Tibial nerve (tissue), 4 donors: ENCODE data around the gene LMOD2. TPM values are rescaled to one million over a fixed set of nuclear protein-coding genes. Genes with fewer than 3 reads are reported as not detected.

ENCODE experiments used
- DNase-seq, 2 donors: peaks; one replicate each; pipeline ENCODE4 v3.0.0-alpha.2; 2019; ENCODE audit warnings: low spot score in 2 of 2
- H3K27ac ChIP-seq, 4 donors: fragments of 200-600 bp; sonication (generic) in 3 of 4; one replicate each; pipeline ENCODE4 v1.5.1; 2017 to 2019; ENCODE audit warnings: mild to moderate bottlenecking in 1 of 4
- H3K27me3 ChIP-seq, 2 donors: fragments of 200-600 bp; sonication (generic) in 1 of 2; one replicate each; pipeline versions ENCODE4 v1.5.1 to v1.6.0; 2017 to 2019
- H3K36me3 ChIP-seq, 3 donors: fragments of 200-600 bp; sonication (generic); one replicate each; pipeline ENCODE4 v1.5.1; 2018 to 2019
- H3K4me1 ChIP-seq, 4 donors: fragments of 200-600 bp; sonication (generic) in 3 of 4; one replicate each; pipeline ENCODE4 v1.5.1; 2017 to 2019
- H3K4me3 ChIP-seq, 4 donors: fragments of 200-600 bp; sonication (generic) in 3 of 4; one replicate each; pipeline ENCODE4 v1.5.1; 2017 to 2019; ENCODE audit warnings: mild to moderate bottlenecking in 1 of 4, moderate library complexity in 1 of 4
- H3K9me3 ChIP-seq, 4 donors: fragments of 200-600 bp; sonication (generic) in 3 of 4; one replicate each; pipeline ENCODE4 v1.5.1; 2017 to 2019
- CTCF ChIP-seq, 5 experiments: fragments of 200-600 bp in 3 of 5; fragments of 450-650 bp in 2 of 5; sonication (generic) in 3 of 5; IDR thresholded peaks; one replicate each; pipeline ENCODE4 v1.5.1; 2016 to 2019; ENCODE audit warnings: antibody characterized with exemption in 5 of 5, mild to moderate bottlenecking in 3 of 5, moderate library complexity in 2 of 5
- EP300 ChIP-seq, 2 donors: sonication (generic); formaldehyde crosslinking; IDR thresholded peaks; one replicate each; pipeline ENCODE4 v1.6.1; 2017; ENCODE audit warnings: antibody characterized with exemption in 2 of 2, mild to moderate bottlenecking in 1 of 2
- POLR2A ChIP-seq, 2 donors: fragments of 450-650 bp; IDR thresholded peaks; one replicate each; pipeline ENCODE4 v1.6.1; 2017; ENCODE audit warnings: antibody characterized with exemption in 2 of 2, mild to moderate bottlenecking in 2 of 2, moderate library complexity in 2 of 2
- WGBS, 2 donors: methylation state at CpG; one replicate each; pipeline ENCODE4 v1.1.5; 2018; 5-methylcytosine and 5-hydroxymethylcytosine counted together
- total RNA-seq, 4 donors: library from RNA; depleted of rRNA; stranded (reverse); fragments of >200 nt; gene quantifications; one replicate each; pipeline ENCODE4 v1.1.0, GENCODE V29; 2016

Gene LMOD2
- total RNA-seq: not detected

DNA sequence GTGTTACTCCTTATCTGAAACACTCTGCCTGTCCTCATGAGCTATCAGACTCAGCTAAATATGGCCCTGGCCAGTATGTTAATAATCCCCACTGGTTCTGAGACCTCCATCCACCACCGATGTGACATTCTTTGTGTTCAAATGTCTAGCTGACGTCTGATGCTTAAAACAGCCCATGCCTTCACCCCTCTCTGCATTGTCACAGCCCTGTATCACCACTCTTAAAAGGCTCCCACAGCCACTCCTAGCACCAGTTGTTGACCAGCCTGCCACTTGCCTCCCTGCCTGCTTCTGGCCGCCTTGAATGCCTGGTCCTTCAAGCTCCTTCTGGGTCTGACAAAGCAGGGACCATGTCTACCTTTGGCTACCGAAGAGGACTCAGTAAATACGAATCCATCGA lies at the start of gene LMOD2:
Gene LMOD2 (plus strand): TSS at position 253 of the 400 bp plus-strand sequence. CDS start 98 bp downstream, at position 351.
- no peaks in the 10 kb centered on the region for H3K9me3 ChIP-seq
- DNase-seq: no peak
- no peak within 1 kb of the TSS for H3K27ac ChIP-seq
- H3K4me3 ChIP-seq: no peak within 1 kb of the TSS
- H3K27me3 ChIP-seq: no peaks in the 10 kb centered on the region
- WGBS, 2 donors: 72 to 73% methylated on average over 6 of the region's 6 CpGs
- no peak for TF ChIP-seq POLR2A (IDR thresholded peaks at IDR 0.05)
- no peak for TF ChIP-seq CTCF (IDR thresholded peaks at IDR 0.05)
- no peak for TF ChIP-seq EP300 (IDR thresholded peaks at IDR 0.05)
- H3K4me1 ChIP-seq: no peaks in the 10 kb centered on the region
- no peaks in the 10 kb centered on the region for H3K36me3 ChIP-seq

DNA sequence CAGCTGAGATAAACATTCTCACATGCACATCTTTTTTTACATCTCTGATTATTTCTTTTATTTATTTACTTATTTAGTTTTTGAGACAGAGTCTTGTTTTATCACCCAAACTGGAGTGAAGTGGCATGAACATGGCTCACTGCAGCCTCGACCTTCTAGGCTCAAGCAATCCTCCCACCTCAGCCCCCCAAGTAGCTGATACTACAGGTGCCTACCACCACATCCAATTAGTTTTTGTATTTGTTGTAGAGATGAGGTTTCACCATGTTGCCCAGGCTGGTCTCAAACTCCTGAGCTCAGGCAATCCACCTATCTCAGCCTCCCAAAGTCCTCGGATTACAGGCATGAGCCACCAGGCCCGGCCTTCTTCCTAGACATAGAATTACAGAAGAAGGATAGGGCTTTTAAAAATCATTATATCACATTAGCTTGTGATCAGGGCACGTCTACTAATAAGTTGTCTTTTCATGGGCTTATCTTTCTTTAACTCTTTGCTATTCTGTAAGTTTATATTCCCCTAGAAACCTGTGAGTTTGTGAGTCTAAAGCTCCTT lies 48.2 kb upstream of the LMOD2 start:
- Histone ChIP-seq H3K36me3 (no peaks in the 10 kb centered on the region), H3K4me1 (no peaks in the 10 kb centered on the region), H3K27ac (no peak overlapping the region), H3K27me3 (no peaks in the 10 kb centered on the region), H3K9me3 (no peaks in the 10 kb centered on the region), H3K4me3 (no peak overlapping the region)
- no peak for DNase-seq
- no peak for TF ChIP-seq CTCF (IDR thresholded peaks at IDR 0.05)
- no peak for TF ChIP-seq EP300 (IDR thresholded peaks at IDR 0.05)
- no peak for TF ChIP-seq POLR2A (IDR thresholded peaks at IDR 0.05)
- 69 to 76% methylated on average over 4 of the region's 4 CpGs for WGBS, 2 donors

DNA sequence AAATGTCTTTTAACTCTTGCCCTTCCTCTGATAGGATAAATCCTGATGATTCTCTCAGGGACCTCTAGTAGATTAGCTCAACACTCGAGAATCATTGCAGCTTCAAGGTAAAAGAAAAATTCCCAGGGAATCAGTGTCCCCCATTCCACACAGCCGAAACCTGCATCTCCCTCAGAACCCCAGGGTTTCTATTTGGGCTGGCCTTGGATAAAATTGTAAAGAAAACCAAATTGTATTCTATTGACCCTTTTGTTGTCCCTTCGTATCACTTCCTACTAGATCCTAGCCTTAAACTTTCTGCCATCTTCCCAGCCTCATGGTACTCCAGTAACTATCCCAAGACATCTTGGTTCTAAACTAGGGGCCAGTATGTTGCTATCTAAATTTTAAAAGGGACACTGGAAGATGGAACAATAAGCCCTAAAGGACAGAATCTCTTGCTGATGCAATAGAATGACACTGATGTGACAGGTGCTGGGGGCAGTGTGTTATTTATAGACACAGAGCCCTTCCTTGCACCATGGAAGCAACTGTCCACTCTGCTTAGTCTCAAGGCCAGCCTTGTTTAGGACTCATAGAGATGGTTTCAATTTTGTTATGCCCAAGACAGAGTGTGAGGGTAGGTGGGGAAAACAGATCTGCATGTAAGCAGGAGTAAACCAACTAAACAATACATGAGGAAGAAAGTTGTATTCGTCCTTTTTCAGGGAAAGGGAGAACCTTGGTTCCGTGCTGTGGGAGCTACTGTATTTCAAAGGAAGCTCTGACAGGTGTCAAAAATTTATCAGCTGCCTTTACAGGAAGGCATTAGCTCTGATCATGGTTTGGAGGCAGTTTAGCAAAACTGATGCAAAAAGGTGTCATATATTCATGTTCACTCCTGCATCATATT lies 46.4 kb upstream of the LMOD2 start:
- Histone ChIP-seq H3K27me3 (no peaks in the 10 kb centered on the region), H3K36me3 (no peaks in the 10 kb centered on the region)

GRCh38 chr7:123609883-123610239 lies 45.8 kb upstream of the LMOD2 start:
- Histone ChIP-seq H3K4me3 (no peak overlapping the region), H3K27me3 (no peaks in the 10 kb centered on the region), H3K4me1 (no peaks in the 10 kb centered on the region), H3K36me3 (no peaks in the 10 kb centered on the region), H3K9me3 (no peaks in the 10 kb centered on the region), H3K27ac (no peak overlapping the region)
- no peak for DNase-seq
- TF ChIP-seq CTCF (IDR thresholded peaks at IDR 0.05) (no peak), POLR2A (IDR thresholded peaks at IDR 0.05) (no peak), EP300 (IDR thresholded peaks at IDR 0.05) (no peak)
- 73 to 76% methylated on average over 2 of the region's 2 CpGs for WGBS, 2 donors

More for the DNA sequence above, 46.4 kb upstream of the LMOD2 start:
- H3K27ac ChIP-seq: no peak overlapping the region
- no peaks in the 10 kb centered on the region for H3K9me3 ChIP-seq
- TF ChIP-seq EP300 (IDR thresholded peaks at IDR 0.05) (no peak), CTCF (IDR thresholded peaks at IDR 0.05) (no peak), POLR2A (IDR thresholded peaks at IDR 0.05) (no peak)
- no peak for DNase-seq
- H3K4me1 ChIP-seq: no peaks in the 10 kb centered on the region
- H3K4me3 ChIP-seq: no peak overlapping the region
- 83 to 87% methylated on average over 5 of the region's 5 CpGs for WGBS, 2 donors

DNA sequence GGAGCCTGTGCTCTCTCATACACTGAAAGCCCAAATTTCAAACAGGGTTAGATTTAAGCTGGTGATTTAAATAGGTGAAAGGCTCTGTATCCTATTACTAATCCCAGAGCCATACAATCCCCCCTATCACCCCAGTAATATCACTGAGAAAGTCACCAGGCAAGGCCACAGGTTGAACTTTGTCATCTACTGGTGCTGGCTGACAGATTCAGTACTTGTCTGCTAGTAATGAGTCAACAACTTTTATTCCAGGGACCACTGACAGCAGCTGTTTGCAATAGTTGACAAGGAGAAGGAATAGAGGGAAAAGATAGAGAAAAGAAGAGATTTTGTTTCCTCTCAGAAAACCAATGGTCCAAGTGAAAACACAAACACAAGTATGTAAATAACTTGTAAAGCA lies 43.6 kb upstream of the LMOD2 start:
- TF ChIP-seq EP300 (IDR thresholded peaks at IDR 0.05) (no peak), CTCF (IDR thresholded peaks at IDR 0.05) (no peak), POLR2A (IDR thresholded peaks at IDR 0.05) (no peak)
- Histone ChIP-seq H3K36me3 (no peaks in the 10 kb centered on the region), H3K27me3 (no peaks in the 10 kb centered on the region), H3K9me3 (no peaks in the 10 kb centered on the region), H3K27ac (no peak overlapping the region), H3K4me1 (no peaks in the 10 kb centered on the region), H3K4me3 (no peak overlapping the region)
- no peak for DNase-seq
